PC-3 (cell line): ENCODE measurements around the gene PDZD2. TPM values are rescaled to one million over a fixed set of nuclear protein-coding genes. Genes with fewer than 3 reads are reported as not detected.

ENCODE experiments used
- ATAC-seq: fragments of 200-7000 bp; cut with Tn5 transposase; 2 replicates; pipeline ENCODE4 v1.9.1; 2020; ENCODE audit warnings: mild to moderate bottlenecking, moderate library complexity
- BruUV-seq: library from RNA; stranded (reverse); fragments of 400-500 nt; replicated peaks from 2 replicates; lab custom pipeline; 2021; lab: Mats Ljungman, UMichigan
- CTCF ChIA-PET: fragments of 300-600 bp; sonication (Branson Sonifier 250); formaldehyde crosslinking; loops from one replicate; lab custom pipeline; 2022; ENCODE audit warnings: antibody characterized with exemption; lab: Charles Lee
- POLR2A ChIA-PET: fragments of 300-600 bp; sonication (Branson Sonifier 250); formaldehyde crosslinking; loops from one replicate; lab custom pipeline; 2022; ENCODE audit warnings: antibody characterized with exemption; ENCODE audit not compliant: unreplicated experiment; lab: Charles Lee
- DNase-seq: peaks from one replicate; pipeline ENCODE4 v3.0.0-alpha.2; 2015
- H2AFZ ChIP-seq: fragments of 300-600 bp; sonication (generic); 2 replicates; pipeline ENCODE4 v1.6.0; 2016; ENCODE audit warnings: antibody characterized with exemption, low read length
- H3F3A ChIP-seq: fragments of 300-600 bp; sonication (generic); one replicate; pipeline ENCODE4 v1.6.0; 2017; ENCODE audit warnings: antibody characterized with exemption, low read length, control low read depth, mild to moderate bottlenecking; ENCODE audit not compliant: unreplicated experiment
- H3K27ac ChIP-seq: fragments of 300-600 bp; sonication (generic); 2 replicates; pipeline ENCODE4 v1.5.1; 2016; ENCODE audit warnings: mild to moderate bottlenecking, low read length
- H3K27me3 ChIP-seq: fragments of 300-600 bp; sonication (generic); 2 replicates; pipeline ENCODE4 v1.6.1; 2016; ENCODE audit warnings: low read length, mixed read lengths
- H3K36me3 ChIP-seq: fragments of 300-600 bp; sonication (generic); 2 replicates; pipeline ENCODE4 v1.6.1; 2016; ENCODE audit warnings: low read depth, mixed run types, low read length, mixed read lengths
- H3K4me1 ChIP-seq: fragments of 300-600 bp; sonication (generic); 2 replicates; pipeline ENCODE4 v1.5.1; 2016; ENCODE audit warnings: low read length; ENCODE audit not compliant: insufficient read depth
- H3K4me2 ChIP-seq: fragments of 300-600 bp; sonication (generic); 2 replicates; pipeline ENCODE4 v1.6.0; 2016; ENCODE audit warnings: low read length
- H3K4me3 ChIP-seq: fragments of 300-600 bp; sonication (generic); 2 replicates; pipeline ENCODE4 v1.5.1; 2016; ENCODE audit warnings: mild to moderate bottlenecking, low read length, mixed read lengths
- H3K79me2 ChIP-seq: fragments of 300-600 bp; sonication (generic); 2 replicates; pipeline ENCODE4 v1.6.1; 2017; ENCODE audit warnings: low read length, mixed read lengths
- H3K9ac ChIP-seq: fragments of 300-600 bp; sonication (generic); 2 replicates; pipeline ENCODE4 v1.6.0; 2016; ENCODE audit warnings: mild to moderate bottlenecking, low read length
- H3K9me2 ChIP-seq: fragments of 300-600 bp; sonication (generic); replicated peaks from 2 replicates; pipeline ENCODE4 v1.6.1; 2016; ENCODE audit warnings: mixed run types, low read length, mixed read lengths
- H3K9me3 ChIP-seq: fragments of 300-600 bp; sonication (generic); 2 replicates; pipeline ENCODE4 v1.6.1; 2016; ENCODE audit warnings: low read length, mixed read lengths
- H4K20me1 ChIP-seq: fragments of 300-600 bp; sonication (generic); 2 replicates; pipeline ENCODE4 v1.6.1; 2016; ENCODE audit warnings: low read length, mixed read lengths
- EZH2 ChIP-seq: fragments of 300-600 bp; sonication (generic); IDR thresholded peaks from one replicate; pipeline ENCODE4 v1.6.1; 2017; ENCODE audit warnings: antibody characterized with exemption, mild to moderate bottlenecking, low read length; ENCODE audit not compliant: unreplicated experiment
- EZH2phosphoT487 ChIP-seq: fragments of 300-600 bp; sonication (generic); IDR thresholded peaks from 2 replicates; pipeline ENCODE4 v1.6.1; 2018; ENCODE audit warnings: mild to moderate bottlenecking, antibody characterized with exemption, low read length, borderline replicate concordance
- intact Hi-C: fragments of 100-400 bp; cut with micrococcal nuclease; formaldehyde crosslinking; loops from 2 replicates; pipeline ENCODE4 v1.9.0; 2023
- total RNA-seq: library from RNA; depleted of rRNA; stranded (reverse); fragments of >200 nt; gene quantifications from 2 replicates; pipeline ENCODE4 v1.2.3, GENCODE V29; 2014
- TF ChIP-seq, protein P1 (sequence below): fragments of 300-600 bp; sonication (generic); conservative IDR thresholded peaks from 2 replicates; pipeline ENCODE4 v1.5.1; 2017; ENCODE audit warnings: antibody characterized with exemption, low read depth, mild to moderate bottlenecking, low read length

The PDZD2 gene
- total RNA-seq, 1 experiment from 2014 or later: 2.0 TPM

DNA sequence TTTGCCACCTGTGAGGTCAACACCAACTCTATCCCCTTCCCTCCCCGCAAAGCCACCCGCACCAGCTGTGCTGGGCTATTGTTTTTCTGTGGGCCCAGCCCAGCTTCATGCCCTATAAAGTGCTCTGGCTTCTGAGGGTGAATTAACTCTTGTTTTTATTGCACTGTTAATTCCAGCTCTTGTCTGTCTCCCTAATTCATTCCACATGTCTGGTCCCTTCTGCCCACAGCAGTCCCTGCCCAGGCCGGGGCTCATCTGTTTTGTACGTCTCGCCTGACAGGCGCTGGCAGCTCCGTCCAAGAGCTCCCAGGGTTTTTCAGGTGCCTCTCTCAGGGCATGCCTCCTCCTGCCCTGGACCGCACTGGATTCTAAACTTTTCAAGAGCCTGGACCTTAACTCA lies 118.9 kb downstream of the PDZD2 start:
- Histone ChIP-seq H3K4me2 (no peak overlapping the region), H3F3A (no peaks in the 10 kb centered on the region), H3K27ac (no peak overlapping the region), H3K4me3 (no peak overlapping the region), H3K9ac (no peak overlapping the region), H4K20me1 (no peaks in the 10 kb centered on the region), H3K79me2 (no peaks in the 10 kb centered on the region), H3K4me1 (no peaks in the 10 kb centered on the region), H3K27me3 (peaks cover 75% of the 10 kb centered on the region), H2AFZ (no peak overlapping the region), H3K9me2 (no peaks in the 10 kb centered on the region), H3K36me3 (no peaks in the 10 kb centered on the region), H3K9me3 (no peaks in the 10 kb centered on the region)
- intact Hi-C loops: no loop called here
- TF ChIP-seq EZH2: no peak
- TF ChIP-seq, protein P1, sequence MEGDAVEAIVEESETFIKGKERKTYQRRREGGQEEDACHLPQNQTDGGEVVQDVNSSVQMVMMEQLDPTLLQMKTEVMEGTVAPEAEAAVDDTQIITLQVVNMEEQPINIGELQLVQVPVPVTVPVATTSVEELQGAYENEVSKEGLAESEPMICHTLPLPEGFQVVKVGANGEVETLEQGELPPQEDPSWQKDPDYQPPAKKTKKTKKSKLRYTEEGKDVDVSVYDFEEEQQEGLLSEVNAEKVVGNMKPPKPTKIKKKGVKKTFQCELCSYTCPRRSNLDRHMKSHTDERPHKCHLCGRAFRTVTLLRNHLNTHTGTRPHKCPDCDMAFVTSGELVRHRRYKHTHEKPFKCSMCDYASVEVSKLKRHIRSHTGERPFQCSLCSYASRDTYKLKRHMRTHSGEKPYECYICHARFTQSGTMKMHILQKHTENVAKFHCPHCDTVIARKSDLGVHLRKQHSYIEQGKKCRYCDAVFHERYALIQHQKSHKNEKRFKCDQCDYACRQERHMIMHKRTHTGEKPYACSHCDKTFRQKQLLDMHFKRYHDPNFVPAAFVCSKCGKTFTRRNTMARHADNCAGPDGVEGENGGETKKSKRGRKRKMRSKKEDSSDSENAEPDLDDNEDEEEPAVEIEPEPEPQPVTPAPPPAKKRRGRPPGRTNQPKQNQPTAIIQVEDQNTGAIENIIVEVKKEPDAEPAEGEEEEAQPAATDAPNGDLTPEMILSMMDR: no peak
- TF ChIP-seq EZH2phosphoT487: no peak
- no peak for DNase-seq
- BruUV-seq: no TSS peak
- CTCF ChIA-PET: no interaction called here
- POLR2A ChIA-PET: no interaction called here
- no peak for ATAC-seq

DNA sequence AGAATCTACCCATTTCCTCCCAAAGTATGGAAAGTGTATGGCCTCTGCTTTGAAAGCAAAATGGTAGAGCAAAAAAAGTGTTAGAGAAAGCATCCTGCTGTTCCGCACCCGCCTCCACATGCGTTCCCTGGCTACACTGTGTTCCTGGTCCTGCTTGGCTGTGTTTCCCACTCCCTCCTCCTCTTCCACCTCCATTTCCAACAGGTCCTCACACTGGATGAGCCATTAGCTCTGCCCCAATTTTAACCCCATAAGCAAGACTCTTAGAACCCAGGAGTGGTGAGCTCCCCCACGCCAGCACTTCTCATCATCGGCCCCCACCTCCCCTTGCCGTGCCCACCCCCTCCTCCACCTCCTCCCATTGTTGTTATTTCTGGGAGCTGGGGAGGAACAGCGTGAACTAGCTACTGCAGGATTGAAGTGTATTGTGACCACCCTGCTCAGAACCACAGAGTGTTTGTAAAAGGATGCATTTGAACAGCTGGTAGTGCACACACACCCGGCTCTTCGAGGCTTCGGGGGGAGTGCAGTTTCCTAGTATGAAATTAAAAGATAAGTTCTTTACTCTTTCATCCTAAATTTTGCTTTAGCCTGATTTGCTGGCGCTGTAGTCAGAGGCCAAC lies 120.0 kb downstream of the PDZD2 start:
- DNase-seq: no peak
- Histone ChIP-seq H3K9ac (no peak overlapping the region), H3K27ac (no peak overlapping the region), H3K4me1 (no peaks in the 10 kb centered on the region), H3K9me2 (no peaks in the 10 kb centered on the region), H3K79me2 (no peaks in the 10 kb centered on the region), H3F3A (no peaks in the 10 kb centered on the region), H4K20me1 (no peaks in the 10 kb centered on the region), H3K27me3 (peaks cover 80% of the 10 kb centered on the region), H3K9me3 (no peaks in the 10 kb centered on the region), H3K4me3 (no peak overlapping the region), H3K36me3 (no peaks in the 10 kb centered on the region), H2AFZ (no peak overlapping the region), H3K4me2 (no peak overlapping the region)
- BruUV-seq: no TSS peak
- POLR2A ChIA-PET: no interaction called here
- intact Hi-C loops: no loop called here
- CTCF ChIA-PET: no interaction called here
- TF ChIP-seq EZH2 (no peak), EZH2phosphoT487 (no peak)
- TF ChIP-seq, protein P1: no peak
- ATAC-seq: no peak

DNA sequence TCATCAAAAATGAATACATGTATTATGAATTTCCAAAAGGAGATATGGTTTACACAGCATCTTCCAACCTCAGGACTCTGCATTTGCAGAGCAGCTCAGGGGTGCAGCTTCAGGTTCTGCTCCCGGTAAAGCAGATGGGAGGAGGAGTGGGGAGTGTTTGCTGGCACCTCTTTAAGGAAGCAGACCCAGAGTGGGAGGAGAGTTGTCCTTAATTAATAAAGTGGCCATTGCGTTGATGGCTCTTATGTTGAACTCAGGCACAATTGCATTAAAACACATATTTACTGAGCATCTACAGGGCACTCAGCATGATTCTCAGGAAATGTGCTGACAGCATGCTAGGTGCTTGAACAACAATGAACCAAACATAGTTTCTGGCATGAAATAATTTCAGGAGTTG lies 121.0 kb downstream of the PDZD2 start:
- Histone ChIP-seq H3K9me2 (no peaks in the 10 kb centered on the region), H3F3A (no peaks in the 10 kb centered on the region), H3K9me3 (no peaks in the 10 kb centered on the region), H2AFZ (no peak overlapping the region), H4K20me1 (no peaks in the 10 kb centered on the region), H3K4me3 (no peak overlapping the region), H3K79me2 (no peaks in the 10 kb centered on the region), H3K36me3 (no peaks in the 10 kb centered on the region), H3K4me1 (no peaks in the 10 kb centered on the region), H3K4me2 (no peak overlapping the region), H3K27ac (no peak overlapping the region), H3K27me3 (peaks cover 78% of the 10 kb centered on the region), H3K9ac (no peak overlapping the region)
- intact Hi-C loops: no loop called here
- no peak for ATAC-seq
- no peak for DNase-seq
- ChIA-PET POLR2A (no interaction called here), CTCF (no interaction called here)
- TF ChIP-seq, protein P1: no peak
- TF ChIP-seq EZH2phosphoT487: no peak
- no peak for TF ChIP-seq EZH2
- BruUV-seq: no TSS peak
